H7 (cell line): ENCODE results near the gene PSMF1. TPM values are rescaled to one million over a fixed set of nuclear protein-coding genes. Genes with fewer than 3 reads are reported as not detected.
"Not testable (repeated sequence)": the region's sequence is repeated elsewhere in the genome, so short reads cannot be mapped to it uniquely, and the experiment has no call there.

Experiments
- DNase-seq: peaks from one replicate; pipeline ENCODE4 v3.0.0; 2012
- H3K27me3 ChIP-seq: 2 replicates; pipeline ENCODE4 v1.6.0; 2011; ENCODE audit warnings: mild to moderate bottlenecking, low read length; ENCODE audit not compliant: control insufficient read depth, insufficient read depth
- H3K36me3 ChIP-seq: replicated peaks from 2 replicates; pipeline ENCODE4 v1.5.1; 2011; ENCODE audit warnings: low read length; ENCODE audit not compliant: control insufficient read depth, insufficient read depth
- H3K4me3 ChIP-seq: 2 replicates; pipeline ENCODE4 v1.5.1; 2011; ENCODE audit warnings: low read depth, mild to moderate bottlenecking, control low read depth, low read length, moderate library complexity; ENCODE audit not compliant: insufficient read depth
- total RNA-seq: library from RNA; depleted of rRNA; stranded (reverse); fragments of >200 nt; shearing (Covaris generic); gene quantifications from 2 replicates; pipeline ENCODE4 v1.2.3, GENCODE V29; 2014

PSMF1 gene
- total RNA-seq, 1 experiment from 2014 or later, result 36.8 TPM

GRCh38 chr20:1134355-1134754 lies 16.0 kb downstream of the PSMF1 start:
- Histone ChIP-seq H3K36me3 (peaks cover 20% of the 10 kb centered on the region), H3K4me3 (no peak overlapping the region), H3K27me3 (no peaks in the 10 kb centered on the region)
- no peak for DNase-seq

GRCh38 chr20:1134836-1135235 lies 16.4 kb downstream of the PSMF1 start:
- Histone ChIP-seq H3K4me3 (no peak overlapping the region), H3K36me3 (peaks cover 20% of the 10 kb centered on the region), H3K27me3 (no peaks in the 10 kb centered on the region)
- no peak for DNase-seq

- no peak for DNase-seq
- no peak overlapping the region for H3K4me3 ChIP-seq
- H3K27me3 ChIP-seq, result no peaks in the 10 kb centered on the region
- H3K36me3 ChIP-seq, result peaks cover 15% of the 10 kb centered on the region
Measured at GRCh38 chr20:1137236-1137635, 18.8 kb downstream of the PSMF1 start.

GRCh38 chr20:1144401-1145172 lies 26.2 kb downstream of the PSMF1 start:
- peaks cover 9% of the 10 kb centered on the region for H3K36me3 ChIP-seq
- no peak for DNase-seq
- H3K27me3 ChIP-seq, result no peaks in the 10 kb centered on the region
- H3K4me3 ChIP-seq, result no peak overlapping the region

- Histone ChIP-seq H3K36me3 (peaks cover 9% of the 10 kb centered on the region), H3K4me3 (no peak overlapping the region), H3K27me3 (no peaks in the 10 kb centered on the region)
- no peak for DNase-seq
Measured at GRCh38 chr20:1146957-1147356, 28.6 kb downstream of the PSMF1 start.

- not testable (repeated sequence) for H3K27me3 ChIP-seq, H3K36me3 ChIP-seq, DNase-seq, H3K4me3 ChIP-seq
Measured at GRCh38 chr20:1149812-1150211, 31.4 kb downstream of the PSMF1 start.

GRCh38 chr20:1150218-1150617 lies 31.8 kb downstream of the PSMF1 start:
- Histone ChIP-seq H3K27me3 (no peaks in the 10 kb centered on the region), H3K36me3 (peaks cover 9% of the 10 kb centered on the region), H3K4me3 (no peak overlapping the region)
- no peak for DNase-seq

- Histone ChIP-seq H3K4me3 (no peak overlapping the region), H3K36me3 (peaks cover 8% of the 10 kb centered on the region), H3K27me3 (no peaks in the 10 kb centered on the region)
- no peak for DNase-seq
Measured at GRCh38 chr20:1150968-1151367, 32.6 kb downstream of the PSMF1 start.

GRCh38 chr20:1154226-1154625 lies 35.8 kb downstream of the PSMF1 start:
- Histone ChIP-seq H3K4me3 (no peak overlapping the region), H3K36me3 (no peaks in the 10 kb centered on the region; the same call in none of the 2 replicates), H3K27me3 (no peaks in the 10 kb centered on the region)
- no peak for DNase-seq

- Histone ChIP-seq H3K27me3 (no peaks in the 10 kb centered on the region), H3K4me3 (no peak overlapping the region), H3K36me3 (no peaks in the 10 kb centered on the region; the same call in none of the 2 replicates)
- no peak for DNase-seq
Measured at GRCh38 chr20:1154691-1155090, 36.3 kb downstream of the PSMF1 start.

GRCh38 chr20:1155342-1155741 lies 36.9 kb downstream of the PSMF1 start:
- Histone ChIP-seq H3K36me3 (no peaks in the 10 kb centered on the region; the same call in none of the 2 replicates), H3K27me3 (no peaks in the 10 kb centered on the region), H3K4me3 (no peak overlapping the region)
- DNase-seq, result no peak

- no peaks in the 10 kb centered on the region for H3K27me3 ChIP-seq
- peaks cover 26% of the 10 kb centered on the region for H3K36me3 ChIP-seq
- no peak overlapping the region for H3K4me3 ChIP-seq
- no peak for DNase-seq
Measured at GRCh38 chr20:1160496-1160895, 42.1 kb downstream of the PSMF1 start.

- DNase-seq, result no peak
- H3K36me3 ChIP-seq, result peaks cover 28% of the 10 kb centered on the region
- H3K4me3 ChIP-seq, result no peak overlapping the region
- no peaks in the 10 kb centered on the region for H3K27me3 ChIP-seq
Measured at GRCh38 chr20:1160991-1161390, 42.6 kb downstream of the PSMF1 start.

GRCh38 chr20:1163105-1163504 lies 44.7 kb downstream of the PSMF1 start:
- Histone ChIP-seq H3K36me3 (peaks cover 34% of the 10 kb centered on the region), H3K4me3 (no peak overlapping the region), H3K27me3 (no peaks in the 10 kb centered on the region)
- DNase-seq, result no peak

GRCh38 chr20:1163653-1164052 lies 45.3 kb downstream of the PSMF1 start:
- peaks cover 37% of the 10 kb centered on the region for H3K36me3 ChIP-seq
- DNase-seq, result no peak
- H3K27me3 ChIP-seq, result no peaks in the 10 kb centered on the region
- H3K4me3 ChIP-seq, result no peak overlapping the region
